Measurements from ENCODE around the gene SOX12.

SOX12 gene

GRCh38 chr20:325045-325888 lies at the start of gene SOX12:
TSS of gene SOX12 (plus strand) at chr20:325552. CDS start at chr20:325925, 373 bp downstream.
- peak; percentile 94 to 95 for DNase-seq (ENCODE audit: low read depth in 2 of 2)

GRCh38 chr20:275791-276190 lies 49.6 kb upstream of the SOX12 start:
- no peak for DNase-seq (ENCODE audit: low read depth in 2 of 2)

GRCh38 chr20:276620-277495 lies 48.5 kb upstream of the SOX12 start:
- no peak for DNase-seq (ENCODE audit: low read depth in 2 of 2)

- no peak for DNase-seq (ENCODE audit: low read depth in 2 of 2)
These were observed 47.9 kb upstream of the SOX12 start for GRCh38 chr20:277496-277781.

- DNase-seq (ENCODE audit: low read depth in 2 of 2), result no peak
These were observed 47.2 kb upstream of the SOX12 start for GRCh38 chr20:278181-278580.

- DNase-seq (ENCODE audit: low read depth in 2 of 2), result no peak
These were observed 46.5 kb upstream of the SOX12 start for GRCh38 chr20:278607-279571.

- no peak for DNase-seq (ENCODE audit: low read depth in 2 of 2)
These were observed 41.2 kb upstream of the SOX12 start for GRCh38 chr20:284172-284571.

GRCh38 chr20:286508-286907 lies 38.8 kb upstream of the SOX12 start:
- no peak for DNase-seq (ENCODE audit: low read depth in 2 of 2)

- DNase-seq (ENCODE audit: low read depth in 2 of 2), result no peak
These were observed 36.2 kb upstream of the SOX12 start for GRCh38 chr20:288956-289692.

- no peak for DNase-seq (ENCODE audit: low read depth in 2 of 2)
These were observed 35.7 kb upstream of the SOX12 start for GRCh38 chr20:289693-290083.

- DNase-seq (ENCODE audit: low read depth in 2 of 2), result peak; percentile 71 to 73
These were observed 35.1 kb upstream of the SOX12 start, which contains the start of gene C20orf96 for GRCh38 chr20:290084-290831. TSS of gene C20orf96 (minus strand) at chr20:290750. CDS start at chr20:290610, 140 bp downstream.

GRCh38 chr20:294602-295001 lies 30.8 kb upstream of the SOX12 start:
- no peak for DNase-seq (ENCODE audit: low read depth in 2 of 2)

- no peak for DNase-seq (ENCODE audit: low read depth in 2 of 2)
These were observed 29.5 kb upstream of the SOX12 start for GRCh38 chr20:295804-296203.

GRCh38 chr20:297098-297924 lies 28.0 kb upstream of the SOX12 start, which contains the start of gene ZCCHC3:
TSS of gene ZCCHC3 (plus strand) at chr20:297570. CDS start at chr20:297587, 17 bp downstream.
- DNase-seq (ENCODE audit: low read depth in 2 of 2), result peak; percentile 70 to 71

GRCh38 chr20:297925-298775 lies 27.2 kb upstream of the SOX12 start:
- no peak for DNase-seq (ENCODE audit: low read depth in 2 of 2)

- no peak for DNase-seq (ENCODE audit: low read depth in 2 of 2)
These were observed 26.5 kb upstream of the SOX12 start for GRCh38 chr20:298776-299391.

- DNase-seq (ENCODE audit: low read depth in 2 of 2), result no peak
These were observed 24.9 kb upstream of the SOX12 start for GRCh38 chr20:300345-300990.
